ENCODE results near the gene SPDYE2.
"Not testable (repeated sequence)": the region's sequence is repeated elsewhere in the genome, so short reads cannot be mapped to it uniquely, and the experiment has no call there.

Gene SPDYE2

GRCh38 chr7:102550808-102551422, at the start of gene SPDYE2:
Gene SPDYE2 (plus strand): TSS chr7:102551226. CDS start chr7:102553256, 2,030 bp downstream.
- not testable (repeated sequence) for DNase-seq

- not testable (repeated sequence) for DNase-seq
These were observed 47.9 kb upstream of the SPDYE2 start for GRCh38 chr7:102503141-102503540.

- DNase-seq, result not testable (repeated sequence)
These were observed 45.5 kb upstream of the SPDYE2 start for GRCh38 chr7:102505298-102506185.

- DNase-seq, result not testable (repeated sequence)
These were observed 43.5 kb upstream of the SPDYE2 start for GRCh38 chr7:102507410-102508088.

- DNase-seq, result not testable (repeated sequence)
These were observed 40.5 kb upstream of the SPDYE2 start for GRCh38 chr7:102510575-102510974.

- DNase-seq, result not testable (repeated sequence)
These were observed 39.0 kb upstream of the SPDYE2 start for GRCh38 chr7:102511860-102512522.

- peak in 1 of 2 donors; percentile 41 for DNase-seq
These were observed 38.3 kb upstream of the SPDYE2 start for GRCh38 chr7:102512642-102513221.

- DNase-seq, result not testable (repeated sequence)
These were observed 35.9 kb upstream of the SPDYE2 start for GRCh38 chr7:102514881-102515721.

- not testable (repeated sequence) for DNase-seq
These were observed 35.1 kb upstream of the SPDYE2 start for GRCh38 chr7:102515889-102516288.

GRCh38 chr7:102516951-102517350, 34.1 kb upstream of the SPDYE2 start:
- DNase-seq, result not testable (repeated sequence)

- DNase-seq, result peak in 1 of 2 donors; percentile 33
These were observed 33.4 kb upstream of the SPDYE2 start, which contains the start of gene RASA4B for GRCh38 chr7:102517550-102518147. Gene RASA4B (minus strand): TSS chr7:102517777. CDS start chr7:102517710, 67 bp downstream.

GRCh38 chr7:102520797-102521196, 30.2 kb upstream of the SPDYE2 start:
- DNase-seq, result not testable (repeated sequence)

- not testable (repeated sequence) for DNase-seq
These were observed 26.2 kb upstream of the SPDYE2 start for GRCh38 chr7:102524803-102525202.

GRCh38 chr7:102527182-102527581, 23.8 kb upstream of the SPDYE2 start:
- DNase-seq, result not testable (repeated sequence)

GRCh38 chr7:102527822-102528793, 22.9 kb upstream of the SPDYE2 start:
- DNase-seq, result not testable (repeated sequence)

- DNase-seq, result not testable (repeated sequence)
These were observed 19.4 kb upstream of the SPDYE2 start for GRCh38 chr7:102531583-102531982.

- not testable (repeated sequence) for DNase-seq
These were observed 18.9 kb upstream of the SPDYE2 start for GRCh38 chr7:102532127-102532526.

- DNase-seq, result not testable (repeated sequence)
These were observed 15.9 kb upstream of the SPDYE2 start for GRCh38 chr7:102535062-102535615.

- not testable (repeated sequence) for DNase-seq
These were observed 10.4 kb upstream of the SPDYE2 start for GRCh38 chr7:102540604-102541003.

All from CD4-positive, alpha-beta T cell treated with Interleukin-4 for 1 hour (primary cell).